RWPE2 (cell line): ENCODE results near the gene ELOVL3.

ENCODE experiments used
- ATAC-seq: fragments of 200-7000 bp; cut with Tn5 transposase; 3 replicates; pipeline ENCODE4 v1.9.1; 2021; ENCODE audit warnings: low read depth
- DNase-seq: peaks from one replicate; pipeline ENCODE4 v3.0.0-alpha.2; 2020; ENCODE audit warnings: low spot score
- H3K27ac ChIP-seq: fragments of 450-650 bp; 2 replicates; pipeline ENCODE4 v1.5.1; 2017; ENCODE audit warnings: mild to moderate bottlenecking; ENCODE audit not compliant: poor library complexity, severe bottlenecking
- H3K27me3 ChIP-seq: fragments of 250-450 bp; sonication (Bioruptor Pico); 2 replicates; pipeline ENCODE4 v1.5.1; 2021; ENCODE audit warnings: mild to moderate bottlenecking, moderate library complexity; ENCODE audit not compliant: insufficient read depth, poor library complexity, severe bottlenecking
- H3K36me3 ChIP-seq: fragments of 250-450 bp; sonication (Bioruptor Pico); 2 replicates; pipeline ENCODE4 v1.5.1; 2020; ENCODE audit warnings: low read depth, mild to moderate bottlenecking, moderate library complexity
- H3K4me1 ChIP-seq: fragments of 250-450 bp; sonication (Bioruptor Pico); 2 replicates; pipeline ENCODE4 v1.5.1; 2021; ENCODE audit warnings: mild to moderate bottlenecking, moderate library complexity; ENCODE audit not compliant: insufficient read depth, poor library complexity, severe bottlenecking
- H3K4me3 ChIP-seq: fragments of 250-450 bp; sonication (Bioruptor Pico); 2 replicates; pipeline ENCODE4 v1.5.1; 2021; ENCODE audit warnings: mild to moderate bottlenecking, moderate library complexity; ENCODE audit not compliant: severe bottlenecking
- H3K9me3 ChIP-seq: fragments of 250-450 bp; sonication (Bioruptor Pico); 2 replicates; pipeline ENCODE4 v1.5.1; 2021; ENCODE audit warnings: mild to moderate bottlenecking, moderate library complexity; ENCODE audit not compliant: severe bottlenecking
- TF ChIP-seq, protein P1 (sequence below): fragments of 450-650 bp; IDR thresholded peaks from one replicate; pipeline ENCODE4 v1.5.1; 2017; ENCODE audit warnings: mild to moderate bottlenecking, moderate library complexity; ENCODE audit not compliant: poor library complexity, severe bottlenecking

ELOVL3 gene

DNA sequence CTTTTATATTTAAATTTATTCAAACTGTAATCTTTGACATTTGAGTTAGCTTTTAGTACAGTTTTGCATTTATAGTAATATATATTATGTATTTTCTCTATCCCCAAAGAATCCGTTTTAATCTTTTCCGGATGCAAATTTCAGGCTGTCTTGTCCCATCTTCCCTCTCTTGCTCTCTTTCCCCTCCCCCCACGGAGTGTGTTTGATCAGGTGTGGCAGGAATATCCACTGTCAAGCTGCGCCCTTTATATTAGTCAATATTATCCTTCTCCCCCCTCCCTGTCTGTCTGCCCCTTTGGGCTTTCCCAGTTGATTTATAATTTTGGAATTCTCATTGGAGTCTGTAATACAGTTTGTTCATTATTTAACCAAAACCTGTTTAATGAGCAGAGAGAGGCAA lies 38.3 kb downstream of the ELOVL3 start:
- H3K4me1 ChIP-seq = peaks cover 11% of the 10 kb centered on the region
- TF ChIP-seq, protein P1, sequence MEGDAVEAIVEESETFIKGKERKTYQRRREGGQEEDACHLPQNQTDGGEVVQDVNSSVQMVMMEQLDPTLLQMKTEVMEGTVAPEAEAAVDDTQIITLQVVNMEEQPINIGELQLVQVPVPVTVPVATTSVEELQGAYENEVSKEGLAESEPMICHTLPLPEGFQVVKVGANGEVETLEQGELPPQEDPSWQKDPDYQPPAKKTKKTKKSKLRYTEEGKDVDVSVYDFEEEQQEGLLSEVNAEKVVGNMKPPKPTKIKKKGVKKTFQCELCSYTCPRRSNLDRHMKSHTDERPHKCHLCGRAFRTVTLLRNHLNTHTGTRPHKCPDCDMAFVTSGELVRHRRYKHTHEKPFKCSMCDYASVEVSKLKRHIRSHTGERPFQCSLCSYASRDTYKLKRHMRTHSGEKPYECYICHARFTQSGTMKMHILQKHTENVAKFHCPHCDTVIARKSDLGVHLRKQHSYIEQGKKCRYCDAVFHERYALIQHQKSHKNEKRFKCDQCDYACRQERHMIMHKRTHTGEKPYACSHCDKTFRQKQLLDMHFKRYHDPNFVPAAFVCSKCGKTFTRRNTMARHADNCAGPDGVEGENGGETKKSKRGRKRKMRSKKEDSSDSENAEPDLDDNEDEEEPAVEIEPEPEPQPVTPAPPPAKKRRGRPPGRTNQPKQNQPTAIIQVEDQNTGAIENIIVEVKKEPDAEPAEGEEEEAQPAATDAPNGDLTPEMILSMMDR = no peak
- H3K4me3 ChIP-seq = no peak overlapping the region
- no peaks in the 10 kb centered on the region for H3K27me3 ChIP-seq
- no peak for ATAC-seq
- no peak for DNase-seq
- peaks cover 60% of the 10 kb centered on the region for H3K36me3 ChIP-seq
- no peaks in the 10 kb centered on the region for H3K9me3 ChIP-seq
- H3K27ac ChIP-seq = no peak overlapping the region

- no peak overlapping the region for H3K4me3 ChIP-seq
- H3K9me3 ChIP-seq = no peaks in the 10 kb centered on the region
- ATAC-seq (no peak), DNase-seq (no peak)
- TF ChIP-seq, protein P1 = no peak
- no peak overlapping the region for H3K27ac ChIP-seq
- peaks cover 48% of the 10 kb centered on the region for H3K36me3 ChIP-seq
- peaks cover 11% of the 10 kb centered on the region for H3K4me1 ChIP-seq
- no peaks in the 10 kb centered on the region for H3K27me3 ChIP-seq
Measured at GRCh38 chr10:102266670-102267069, 40.6 kb downstream of the ELOVL3 start.

- Histone ChIP-seq H3K4me1 (peaks cover 11% of the 10 kb centered on the region), H3K4me3 (no peak overlapping the region), H3K27ac (peak overlapping the region; percentile 36), H3K9me3 (no peaks in the 10 kb centered on the region), H3K27me3 (no peaks in the 10 kb centered on the region), H3K36me3 (peaks cover 44% of the 10 kb centered on the region)
- ATAC-seq (peak; percentile 94), DNase-seq (no peak)
- TF ChIP-seq, protein P1 = no peak
Measured at GRCh38 chr10:102267748-102268147, 41.6 kb downstream of the ELOVL3 start.

DNA sequence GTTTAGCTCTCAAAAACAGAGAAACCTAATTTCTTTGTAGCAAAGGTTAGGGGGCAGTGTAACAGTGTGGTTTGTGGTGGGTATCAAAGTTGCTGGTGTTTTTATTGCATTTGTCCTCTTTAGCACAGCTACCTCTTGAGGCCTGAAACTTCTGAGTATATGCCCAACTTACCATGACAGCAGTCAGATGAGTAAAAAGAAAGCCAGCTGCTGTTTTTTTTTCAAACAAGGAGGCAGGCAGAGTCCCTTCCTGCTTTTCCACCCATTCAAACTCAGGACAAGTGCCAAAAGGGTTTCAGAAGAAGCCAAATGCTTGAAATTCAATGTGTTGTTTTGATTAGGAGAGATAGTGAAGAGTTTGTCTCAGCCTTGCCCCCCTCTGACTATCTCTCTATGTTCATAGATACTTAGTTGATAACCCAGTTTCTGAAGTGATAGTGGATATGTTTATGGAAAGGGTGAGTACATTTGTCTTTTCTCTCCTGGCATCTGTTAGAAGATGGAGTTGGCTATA lies 42.3 kb downstream of the ELOVL3 start:
- no peaks in the 10 kb centered on the region for H3K9me3 ChIP-seq
- no peaks in the 10 kb centered on the region for H3K27me3 ChIP-seq
- TF ChIP-seq, protein P1 = no peak
- H3K27ac ChIP-seq = peak overlapping the region; percentile 36
- ATAC-seq = no peak
- DNase-seq = no peak
- H3K36me3 ChIP-seq = peaks cover 37% of the 10 kb centered on the region
- no peak overlapping the region for H3K4me3 ChIP-seq
- peaks cover 11% of the 10 kb centered on the region for H3K4me1 ChIP-seq

- ATAC-seq = no peak
Measured at GRCh38 chr10:102269017-102269416, 42.9 kb downstream of the ELOVL3 start.

More at GRCh38 chr10:102269017-102269416, 42.9 kb downstream of the ELOVL3 start:
- H3K4me1 ChIP-seq = peaks cover 11% of the 10 kb centered on the region
- peaks cover 31% of the 10 kb centered on the region for H3K36me3 ChIP-seq
- H3K27me3 ChIP-seq = no peaks in the 10 kb centered on the region
- no peak for DNase-seq
- TF ChIP-seq, protein P1 = no peak
- H3K4me3 ChIP-seq = no peak overlapping the region
- no peaks in the 10 kb centered on the region for H3K9me3 ChIP-seq
- no peak overlapping the region for H3K27ac ChIP-seq
